AG04449 (cell line): Measurements from ENCODE around the gene PHYKPL.
A peak's percentile ranks its signal among the peaks of the same experiment; 100 is the strongest.
"Not testable (repeated sequence)": the region's sequence is repeated elsewhere in the genome, so short reads cannot be mapped to it uniquely, and the experiment has no call there.

Source experiments
- CTCF ChIA-PET: fragments of 350-600 bp; formaldehyde crosslinking; extraction: SDS; loops from one replicate; lab custom pipeline; 2021; ENCODE audit warnings: antibody characterized with exemption; lab: Yijun Ruan, JAX
- POLR2A ChIA-PET: fragments of 400-600, 350-600 bp; formaldehyde crosslinking; extraction: SDS; loops from one replicate; lab custom pipeline; 2020; ENCODE audit warnings: antibody characterized with exemption, inconsistent platforms; lab: Yijun Ruan, JAX
- DNase-seq: peaks from one replicate; pipeline ENCODE4 v3.0.0-alpha.2; 2010; ENCODE audit warnings: low read depth, low spot score
- H3K4me3 ChIP-seq: 2 replicates; pipeline ENCODE4 v1.5.1; 2011; ENCODE audit warnings: low read depth, mild to moderate bottlenecking, control low read depth, low read length
- TF ChIP-seq, protein P1 (sequence below): IDR thresholded peaks from one replicate; pipeline ENCODE4 v1.5.1; 2011; ENCODE audit warnings: mild to moderate bottlenecking, moderate library complexity, low read length, control low read depth, inconsistent platforms; ENCODE audit not compliant: insufficient read depth; ENCODE audit errors: missing control alignments

Gene PHYKPL

GRCh38 chr5:178203670-178204181, 28.9 kb downstream of the PHYKPL start:
- DNase-seq, result no peak
- peak overlapping the region; percentile 93 for H3K4me3 ChIP-seq
- TF ChIP-seq, protein P1, sequence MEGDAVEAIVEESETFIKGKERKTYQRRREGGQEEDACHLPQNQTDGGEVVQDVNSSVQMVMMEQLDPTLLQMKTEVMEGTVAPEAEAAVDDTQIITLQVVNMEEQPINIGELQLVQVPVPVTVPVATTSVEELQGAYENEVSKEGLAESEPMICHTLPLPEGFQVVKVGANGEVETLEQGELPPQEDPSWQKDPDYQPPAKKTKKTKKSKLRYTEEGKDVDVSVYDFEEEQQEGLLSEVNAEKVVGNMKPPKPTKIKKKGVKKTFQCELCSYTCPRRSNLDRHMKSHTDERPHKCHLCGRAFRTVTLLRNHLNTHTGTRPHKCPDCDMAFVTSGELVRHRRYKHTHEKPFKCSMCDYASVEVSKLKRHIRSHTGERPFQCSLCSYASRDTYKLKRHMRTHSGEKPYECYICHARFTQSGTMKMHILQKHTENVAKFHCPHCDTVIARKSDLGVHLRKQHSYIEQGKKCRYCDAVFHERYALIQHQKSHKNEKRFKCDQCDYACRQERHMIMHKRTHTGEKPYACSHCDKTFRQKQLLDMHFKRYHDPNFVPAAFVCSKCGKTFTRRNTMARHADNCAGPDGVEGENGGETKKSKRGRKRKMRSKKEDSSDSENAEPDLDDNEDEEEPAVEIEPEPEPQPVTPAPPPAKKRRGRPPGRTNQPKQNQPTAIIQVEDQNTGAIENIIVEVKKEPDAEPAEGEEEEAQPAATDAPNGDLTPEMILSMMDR, result no peak
- ChIA-PET POLR2A (interaction anchor here (0.5 to 1.5 kb wide), 13 partner anchors 8 to 477 kb away, joined by 3 to 30 read pairs (median 3); partner anchors contain the start of genes NHP2 and PHYKPL), CTCF (no interaction called here)

DNA sequence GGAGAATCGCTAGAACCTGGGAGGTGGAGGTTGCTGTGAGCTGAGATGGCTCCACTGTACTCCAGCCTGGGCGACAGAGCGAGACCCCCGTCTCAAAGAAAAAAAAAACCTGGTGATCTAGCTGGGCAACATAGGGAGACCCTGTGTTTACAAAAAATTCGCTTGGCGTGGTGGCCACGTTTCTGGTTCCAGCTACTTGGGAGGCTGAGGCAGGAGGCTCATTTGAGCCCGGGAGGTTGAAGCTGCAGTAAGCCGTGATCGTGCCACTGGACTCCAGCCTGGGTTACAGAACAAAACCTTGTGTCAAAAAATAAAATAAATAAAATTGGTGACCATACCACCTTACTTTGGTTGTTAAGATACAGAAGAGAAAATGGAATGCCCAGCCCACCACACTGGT, 30.1 kb downstream of the PHYKPL start:
- ChIA-PET CTCF (no interaction called here), POLR2A (no interaction called here)
- TF ChIP-seq, protein P1, result no peak
- DNase-seq, result no peak
- no peak overlapping the region for H3K4me3 ChIP-seq

DNA sequence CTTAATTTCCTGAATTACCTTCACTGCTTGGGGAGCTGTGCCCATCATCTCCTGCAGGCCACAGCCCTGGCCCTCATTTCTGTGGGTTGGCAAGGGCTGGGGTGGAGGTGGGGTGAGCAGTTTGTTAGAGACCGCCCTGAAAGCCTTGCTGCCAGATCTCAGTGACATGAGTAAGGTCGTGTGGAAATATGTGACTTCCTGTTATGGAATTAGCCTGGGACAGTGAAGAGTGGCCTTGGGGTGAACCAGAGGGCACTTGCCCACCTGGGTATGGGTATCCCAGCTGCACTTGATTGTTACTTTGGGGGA, 30.7 kb downstream of the PHYKPL start:
- TF ChIP-seq, protein P1, result no peak
- ChIA-PET POLR2A (no interaction called here), CTCF (interaction anchor here (0.8 kb wide), 1 partner anchor 125 kb away, joined by 3 read pairs; no protein-coding TSS in a partner anchor)
- H3K4me3 ChIP-seq, result no peak overlapping the region
- DNase-seq, result no peak

- ChIA-PET POLR2A (no interaction called here), CTCF (interaction anchor here (0.8 kb wide), 1 partner anchor 125 kb away, joined by 3 read pairs; no protein-coding TSS in a partner anchor)
- no peak overlapping the region for H3K4me3 ChIP-seq
- DNase-seq, result no peak
- TF ChIP-seq, protein P1, result no peak
These were observed 31.2 kb downstream of the PHYKPL start for GRCh38 chr5:178201221-178201926.

DNA sequence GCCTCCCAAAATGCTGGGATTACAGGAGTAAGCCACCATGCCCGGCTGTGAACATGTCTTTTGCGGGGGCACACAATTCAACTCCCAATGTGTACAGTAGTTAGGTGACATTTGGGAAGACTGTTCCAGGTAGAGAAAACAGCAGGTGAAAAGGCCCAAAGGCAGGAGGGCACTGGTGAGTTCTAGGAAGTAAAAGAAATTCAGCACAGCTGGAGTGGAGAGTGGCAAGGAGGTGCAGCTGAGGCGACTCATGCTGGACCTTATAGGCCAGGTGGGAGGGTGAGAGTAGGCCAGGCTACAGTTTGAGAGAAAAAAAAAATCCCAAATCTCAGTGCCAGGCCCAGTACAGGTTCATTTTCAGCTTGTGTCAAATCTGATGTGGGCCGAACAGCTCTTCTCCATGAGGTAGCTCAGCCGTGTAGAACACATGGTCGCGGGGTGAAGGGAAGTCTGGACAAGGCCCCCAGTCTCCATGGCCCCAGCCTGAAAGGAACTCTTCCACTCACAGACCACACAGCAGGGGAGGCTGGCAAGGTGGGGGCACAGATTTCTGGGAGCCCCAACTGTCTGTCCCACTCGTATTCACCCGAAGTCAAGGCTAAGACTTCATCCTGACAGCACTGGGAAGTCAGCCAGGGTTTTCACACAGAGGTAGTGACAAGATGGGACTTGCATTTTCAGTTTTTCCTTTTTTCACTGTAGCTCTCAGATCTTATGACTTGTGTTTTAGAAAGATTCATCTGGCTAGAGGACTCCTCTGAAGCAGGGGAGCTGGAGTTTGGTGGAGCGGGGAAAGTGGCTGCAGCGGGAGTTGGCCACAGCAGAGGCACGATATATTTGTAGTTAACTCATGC, 32.8 kb downstream of the PHYKPL start:
- H3K4me3 ChIP-seq, result no peak overlapping the region
- CTCF ChIA-PET, result no interaction called here
- DNase-seq, result no peak
- TF ChIP-seq, protein P1, result no peak
- POLR2A ChIA-PET, result no interaction called here

GRCh38 chr5:178198706-178199105, 33.9 kb downstream of the PHYKPL start:
- DNase-seq, result no peak
- CTCF ChIA-PET, result no interaction called here
- POLR2A ChIA-PET, result no interaction called here

DNA sequence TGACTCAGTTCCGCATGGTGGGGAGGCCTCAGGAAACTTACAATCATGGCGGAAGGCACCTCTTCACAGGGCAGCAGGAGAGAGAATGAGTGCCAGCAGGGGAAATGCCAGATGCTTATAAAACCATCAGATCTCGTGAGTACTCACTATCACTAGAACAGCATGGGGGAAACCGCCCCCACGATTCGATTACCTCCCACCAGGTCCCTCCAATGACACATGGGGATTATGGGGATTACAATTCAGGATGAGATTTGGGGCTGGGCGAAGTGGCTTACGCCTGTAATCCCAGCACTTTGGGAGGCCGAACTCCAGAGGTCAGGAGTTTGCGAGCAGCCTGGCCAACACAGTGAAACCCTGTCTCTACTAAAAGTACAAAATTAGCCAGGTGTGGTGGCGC, 34.5 kb downstream of the PHYKPL start:
- POLR2A ChIA-PET, result not testable (repeated sequence)

More at GRCh38 chr5:178198706-178199105, 33.9 kb downstream of the PHYKPL start:
- no peak overlapping the region for H3K4me3 ChIP-seq
- TF ChIP-seq, protein P1, result no peak

More for the DNA sequence above, 34.5 kb downstream of the PHYKPL start:
- DNase-seq, CTCF ChIA-PET, H3K4me3 ChIP-seq: not testable (repeated sequence)
